Common myeloid progenitor, CD34-positive (primary cell): ENCODE results near the gene EHD3.

ENCODE experiments used
- CTCF ChIA-PET: fragments of 350-600 bp; sonication (Branson Sonifier 250); formaldehyde crosslinking; loops from one replicate; lab custom pipeline; 2021; ENCODE audit warnings: antibody characterized with exemption; lab: Charles Lee
- POLR2A ChIA-PET: fragments of 350-600 bp; sonication (Branson Sonifier 250); formaldehyde crosslinking; loops from one replicate; lab custom pipeline; 2021; ENCODE audit warnings: antibody characterized with exemption; lab: Charles Lee
- DNase-seq, 3 donors: peaks; one replicate each; pipeline versions ENCODE4 v3.0.0 to v3.0.0-alpha.2; 2013
- H3K27ac ChIP-seq, 2 experiments: 1 replicate in 1 of 2; 2 replicates in 1 of 2; pipeline ENCODE4 v1.7.0; 2013; ENCODE audit warnings: inconsistent platforms in 2 of 2, low read length in 2 of 2, mild to moderate bottlenecking in 2 of 2, low read depth in 1 of 2, moderate library complexity in 1 of 2; ENCODE audit not compliant: severe bottlenecking in 2 of 2, insufficient read depth in 1 of 2, poor library complexity in 1 of 2
- H3K27me3 ChIP-seq, 5 experiments: replicated peaks in 2 of 5; 1 replicate in 3 of 5; 2 replicates in 2 of 5; pipeline versions ENCODE4 v1.6.1 to v1.7.0; 2013; ENCODE audit warnings: low read length in 4 of 5, mild to moderate bottlenecking in 2 of 5, moderate library complexity in 2 of 5, inconsistent platforms in 1 of 5; ENCODE audit not compliant: insufficient read depth in 5 of 5, control insufficient read depth in 4 of 5
- H3K36me3 ChIP-seq, 4 experiments: 1 replicate in 2 of 4; 2 replicates in 2 of 4; pipeline versions ENCODE4 v1.6.1 to v1.7.0; 2013; ENCODE audit warnings: low read length in 3 of 4, control low read depth in 1 of 4, mild to moderate bottlenecking in 1 of 4; ENCODE audit not compliant: control insufficient read depth in 4 of 4, insufficient read depth in 4 of 4
- H3K4me1 ChIP-seq, 4 experiments: 1 replicate in 3 of 4; 2 replicates in 1 of 4; pipeline versions ENCODE4 v1.6.1 to v1.7.1; 2013; ENCODE audit warnings: low read length in 3 of 4, mild to moderate bottlenecking in 3 of 4, control low read depth in 1 of 4, inconsistent platforms in 1 of 4, moderate library complexity in 1 of 4; ENCODE audit not compliant: control insufficient read depth in 4 of 4, insufficient read depth in 4 of 4; ENCODE audit errors: control extremely low read depth in 1 of 4
- H3K4me3 ChIP-seq, 7 experiments: 1 replicate in 4 of 7; 2 replicates in 3 of 7; pipeline versions ENCODE4 v1.5.1 to v1.7.0; 2013; ENCODE audit warnings: mild to moderate bottlenecking in 7 of 7, low read length in 6 of 7, moderate library complexity in 6 of 7, inconsistent platforms in 2 of 7, low read depth in 2 of 7, control low read depth in 1 of 7; ENCODE audit not compliant: insufficient read depth in 4 of 7, control insufficient read depth in 1 of 7; ENCODE audit errors: extremely low read depth in 1 of 7
- H3K9me3 ChIP-seq, 5 experiments: 1 replicate in 4 of 5; 2 replicates in 1 of 5; pipeline versions ENCODE4 v1.6.1 to v1.7.1; 2013; ENCODE audit warnings: low read length in 4 of 5, mild to moderate bottlenecking in 2 of 5, inconsistent platforms in 1 of 5, low read depth in 1 of 5, moderate library complexity in 1 of 5; ENCODE audit not compliant: control insufficient read depth in 4 of 5, insufficient read depth in 2 of 5; ENCODE audit errors: control extremely low read depth in 1 of 5
- WGBS: methylation state at CpG from one replicate; pipeline ENCODE4 v1.1.5; 2013; ENCODE audit not compliant: insufficient coverage; 5-methylcytosine and 5-hydroxymethylcytosine counted together

Gene EHD3

DNA sequence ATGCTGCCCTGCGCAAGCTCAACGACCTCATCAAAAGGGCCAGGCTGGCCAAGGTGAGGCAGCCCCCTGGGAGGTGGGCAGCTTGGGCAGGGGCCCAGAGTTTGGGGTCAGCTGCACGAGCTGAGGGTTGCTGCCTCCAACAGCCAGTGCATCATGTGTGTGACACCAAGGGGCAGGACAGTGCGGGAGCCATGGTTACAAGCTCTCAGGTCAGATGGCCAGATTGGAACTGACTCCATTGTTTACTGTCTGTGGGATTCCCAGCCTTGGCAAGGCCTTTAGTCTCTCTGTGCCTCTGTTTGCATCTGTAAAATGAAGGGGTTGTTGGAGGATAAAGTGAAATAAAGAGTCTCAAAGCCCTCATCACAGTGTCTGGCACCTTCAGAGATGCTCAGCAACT lies 26.9 kb downstream of the EHD3 start:
- ChIA-PET CTCF (interaction anchor here (0.7 to 1.5 kb wide), 4 partner anchors 61 to 1096 kb away, joined by 3 read pairs; no protein-coding TSS in a partner anchor), POLR2A (no interaction called here)

DNA sequence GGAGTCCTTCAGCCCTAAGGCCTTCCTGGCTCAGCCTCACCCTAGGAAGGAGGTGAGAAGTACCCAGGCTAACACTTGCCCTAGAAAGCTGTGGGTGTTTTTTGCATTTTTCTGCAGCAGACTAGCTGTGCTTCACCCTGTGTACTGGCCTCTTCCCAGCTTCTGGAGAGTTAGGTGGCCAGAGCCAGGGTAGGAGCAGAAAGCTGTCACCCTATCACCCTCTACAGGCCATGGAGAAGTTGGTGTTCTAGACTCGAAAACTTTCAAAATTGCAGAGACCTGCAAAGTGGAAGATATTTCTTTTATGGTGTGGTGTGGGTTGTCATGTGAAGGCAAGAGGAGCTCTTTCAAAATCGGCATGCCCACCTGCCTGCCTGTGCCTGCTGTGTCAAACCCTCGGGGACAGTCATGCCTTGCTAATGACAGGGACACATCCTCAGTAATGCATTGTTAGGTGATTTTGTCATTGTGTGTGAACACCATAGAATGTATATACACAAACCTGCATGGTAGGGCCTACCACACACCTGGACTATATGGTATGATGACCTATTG lies 29.8 kb downstream of the EHD3 start:
- POLR2A ChIA-PET = interaction anchor here (0.9 kb wide), 1 partner anchor 10 kb away, joined by 3 read pairs; no protein-coding TSS in a partner anchor
- peaks cover 0 to 22% (median 12%) of the 10 kb centered on the region in 4 experiments for H3K36me3 ChIP-seq
- H3K4me1 ChIP-seq = no peaks in the 10 kb centered on the region
- no peak for DNase-seq
- CTCF ChIA-PET = interaction anchor here (1.0 to 2.1 kb wide), 7 partner anchors 11 to 550 kb away, joined by 3 to 5 read pairs (median 3); partner anchors contain the start of gene GALNT14
- no peaks in the 10 kb centered on the region for H3K9me3 ChIP-seq
- H3K4me3 ChIP-seq = no peak overlapping the region
- H3K27me3 ChIP-seq = no peaks in the 10 kb centered on the region
- 100% methylated on average over 1 of the region's 3 CpGs for WGBS
- H3K27ac ChIP-seq = no peak overlapping the region

More for the DNA sequence above, 26.9 kb downstream of the EHD3 start:
- H3K4me1 ChIP-seq = no peaks in the 10 kb centered on the region
- peaks cover 0 to 21% (median 10%) of the 10 kb centered on the region in 4 experiments for H3K36me3 ChIP-seq
- H3K27me3 ChIP-seq = no peaks in the 10 kb centered on the region
- no peak for DNase-seq
- no peak overlapping the region for H3K27ac ChIP-seq
- WGBS = 93% methylated on average over 4 of the region's 4 CpGs
- H3K9me3 ChIP-seq = no peaks in the 10 kb centered on the region
- no peak overlapping the region for H3K4me3 ChIP-seq

DNA sequence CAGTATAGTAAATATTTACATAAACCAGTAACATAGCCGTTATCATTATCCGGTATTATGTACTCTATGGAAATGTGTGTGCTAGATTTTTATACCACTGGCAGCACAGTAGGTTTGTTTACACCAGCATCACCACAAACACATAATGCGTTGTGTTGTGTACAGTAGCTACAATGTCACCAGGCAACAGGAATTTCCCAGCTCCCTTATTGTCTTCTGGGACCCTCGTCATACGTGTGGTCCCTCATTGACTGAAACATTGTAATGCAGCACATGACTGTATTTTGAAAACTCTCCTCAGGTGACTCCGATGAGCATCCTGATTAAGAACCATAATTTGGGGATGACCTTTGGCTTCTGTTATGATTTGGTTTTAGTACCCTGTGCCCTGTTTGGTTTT lies 31.3 kb downstream of the EHD3 start:
- H3K4me1 ChIP-seq = no peaks in the 10 kb centered on the region
- no peak overlapping the region for H3K4me3 ChIP-seq
- H3K27me3 ChIP-seq = no peaks in the 10 kb centered on the region
- 89% methylated on average over 3 of the region's 6 CpGs for WGBS
- DNase-seq = no peak
- H3K27ac ChIP-seq = no peak overlapping the region
- no peaks in the 10 kb centered on the region for H3K9me3 ChIP-seq
- CTCF ChIA-PET = interaction anchor here (1.5 to 1.6 kb wide), 2 partner anchors 12 to 68 kb away, joined by 3 to 5 read pairs; no protein-coding TSS in a partner anchor
- POLR2A ChIA-PET = no interaction called here
- peaks cover 0 to 22% (median 12%) of the 10 kb centered on the region in 4 experiments for H3K36me3 ChIP-seq

DNA sequence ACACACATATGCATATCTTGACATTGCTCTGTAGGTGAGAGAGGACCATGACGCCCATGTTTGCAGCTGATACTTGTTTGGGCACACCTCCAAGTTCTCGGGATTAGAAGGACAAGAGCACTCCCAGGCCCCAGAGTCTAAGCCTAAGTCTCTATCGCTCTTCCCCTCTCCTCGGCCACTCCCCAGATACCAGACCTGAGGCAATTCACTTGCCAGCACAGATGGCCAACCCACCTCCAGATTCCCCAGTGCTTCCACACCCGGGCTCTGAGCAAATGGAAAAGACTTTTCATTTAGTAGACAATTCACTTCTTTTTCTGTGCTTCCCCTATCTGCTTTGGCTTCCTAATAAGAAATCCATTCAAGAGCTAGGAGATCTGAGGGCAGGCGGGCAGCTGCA lies 32.9 kb downstream of the EHD3 start:
- Histone ChIP-seq H3K9me3 (no peaks in the 10 kb centered on the region), H3K27me3 (no peaks in the 10 kb centered on the region), H3K4me1 (no peaks in the 10 kb centered on the region), H3K36me3 (peaks cover 0 to 11% (median 8%) of the 10 kb centered on the region in 4 experiments), H3K4me3 (no peak overlapping the region), H3K27ac (no peak overlapping the region)
- CTCF ChIA-PET = interaction anchor here (1.5 kb wide), 1 partner anchor 64 kb away, joined by 3 read pairs; no protein-coding TSS in a partner anchor
- POLR2A ChIA-PET = no interaction called here
- DNase-seq = no peak
- 95% methylated on average over 4 of the region's 6 CpGs for WGBS

DNA sequence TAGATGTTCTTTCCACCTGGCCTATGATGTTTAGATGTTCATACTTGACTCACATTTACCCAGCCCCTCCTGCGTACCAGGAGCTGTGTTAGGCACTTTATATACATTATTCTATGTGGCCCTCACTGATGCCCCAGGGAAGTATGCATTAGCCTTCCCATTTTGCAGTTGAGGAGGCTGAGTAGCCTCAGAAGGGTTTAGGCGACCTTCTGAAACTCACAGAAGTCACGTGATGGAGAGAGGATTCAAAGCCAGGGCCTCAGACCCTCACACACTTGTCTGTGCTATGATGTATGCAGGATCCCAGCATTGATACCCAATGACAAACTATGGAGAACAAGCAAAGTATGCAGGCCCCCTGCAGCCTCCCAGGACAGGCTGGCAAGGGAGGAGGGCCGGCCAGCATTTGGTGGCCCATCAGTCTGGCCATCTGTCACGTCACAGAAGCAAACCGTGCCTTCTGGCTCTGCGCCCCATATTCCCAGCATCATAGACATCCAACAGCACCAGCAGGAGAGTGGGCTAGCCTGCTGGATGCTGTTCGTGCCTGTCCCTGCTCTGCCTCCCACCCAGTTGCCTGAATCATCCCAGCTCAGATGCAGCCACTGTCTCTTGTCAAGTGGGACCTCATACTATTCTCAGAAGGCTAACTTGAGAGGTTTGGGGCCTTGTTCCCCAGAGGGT lies 33.6 kb downstream of the EHD3 start:
- ChIA-PET POLR2A (no interaction called here), CTCF (interaction anchor here (1.5 kb wide), 1 partner anchor 63 kb away, joined by 3 read pairs; no protein-coding TSS in a partner anchor)
- H3K4me3 ChIP-seq = no peak overlapping the region
- no peaks in the 10 kb centered on the region for H3K4me1 ChIP-seq
- no peak overlapping the region for H3K27ac ChIP-seq
- no peaks in the 10 kb centered on the region for H3K27me3 ChIP-seq
- DNase-seq = no peak
- H3K9me3 ChIP-seq = no peaks in the 10 kb centered on the region
- 99% methylated on average over 7 of the region's 8 CpGs for WGBS
- H3K36me3 ChIP-seq = peaks cover 0 to 9% (median 7%) of the 10 kb centered on the region in 4 experiments

DNA sequence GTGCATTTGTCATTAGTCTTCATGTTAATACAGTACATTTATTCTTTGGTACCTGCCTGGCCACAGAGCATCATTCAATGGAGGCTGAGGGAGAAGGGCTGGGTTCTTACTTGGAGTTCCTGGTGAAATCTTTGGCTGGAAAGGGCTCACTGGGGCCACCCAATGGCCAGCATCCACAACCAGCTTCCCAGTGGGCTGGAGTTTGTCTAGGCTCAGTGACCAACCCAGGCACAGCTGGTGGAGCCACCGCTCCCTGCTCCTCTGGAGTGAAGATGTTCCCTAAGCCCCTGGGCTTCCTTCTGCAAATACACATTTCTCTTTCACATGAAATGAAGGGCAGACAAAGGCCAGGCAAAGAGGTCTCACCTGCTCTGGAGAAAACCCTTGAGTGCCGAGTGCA lies 34.4 kb downstream of the EHD3 start:
- no peak overlapping the region for H3K27ac ChIP-seq
- no peak overlapping the region for H3K4me3 ChIP-seq
- POLR2A ChIA-PET = no interaction called here
- H3K27me3 ChIP-seq = no peaks in the 10 kb centered on the region
- 100% methylated on average over 1 of the region's 2 CpGs for WGBS
- no peak for DNase-seq
- no peaks in the 10 kb centered on the region for H3K9me3 ChIP-seq
- no peaks in the 10 kb centered on the region for H3K4me1 ChIP-seq
- CTCF ChIA-PET = interaction anchor here (0.8 kb wide), 1 partner anchor 1122 kb away, joined by 3 read pairs; no protein-coding TSS in a partner anchor
- H3K36me3 ChIP-seq = peaks cover 0 to 9% (median 7%) of the 10 kb centered on the region in 4 experiments

DNA sequence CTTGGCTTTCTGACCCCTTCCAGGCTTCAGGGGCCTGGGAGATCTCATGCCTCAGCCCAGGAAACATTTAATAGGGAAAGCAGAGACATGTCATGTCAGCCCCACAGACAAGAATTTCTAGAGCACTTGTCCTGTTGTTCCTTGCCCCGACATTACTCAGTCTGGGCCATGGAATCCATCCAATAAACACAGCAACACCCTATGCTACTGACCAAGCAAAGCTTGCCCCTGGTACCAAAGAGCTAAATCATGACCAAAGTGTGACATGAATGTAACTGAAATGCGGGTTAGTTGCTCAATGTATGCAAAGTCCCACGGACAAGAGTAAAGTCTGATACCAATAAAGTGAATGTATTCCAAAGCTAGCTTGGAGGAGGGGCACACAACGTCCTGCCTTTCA lies 35.1 kb downstream of the EHD3 start:
- no peak for DNase-seq
- Histone ChIP-seq H3K27me3 (no peaks in the 10 kb centered on the region), H3K9me3 (no peaks in the 10 kb centered on the region), H3K36me3 (peaks cover 0 to 9% (median 4%) of the 10 kb centered on the region in 4 experiments), H3K4me1 (no peaks in the 10 kb centered on the region), H3K27ac (no peak overlapping the region), H3K4me3 (no peak overlapping the region)
- ChIA-PET CTCF (no interaction called here), POLR2A (no interaction called here)
- WGBS = 96% methylated on average over 4 of the region's 4 CpGs
